Endothelial cell (in vitro differentiated cells): ENCODE data around the gene INS. TPM values are rescaled to one million over a fixed set of nuclear protein-coding genes. Genes with fewer than 3 reads are reported as not detected.
A peak's percentile ranks its signal among the peaks of the same experiment; 100 is the strongest.

ENCODE experiments used
- DNase-seq: peaks from one replicate; pipeline ENCODE4 v3.0.0; 2021; ENCODE audit warnings: low spot score
- H3K27ac Mint-ChIP-seq: one replicate; pipeline ENCODE4 v1.8.0; 2021; ENCODE audit warnings: mixed read lengths, inconsistent platforms; ENCODE audit not compliant: unreplicated experiment
- H3K27me3 Mint-ChIP-seq: one replicate; pipeline ENCODE4 v1.8.0; 2021; ENCODE audit warnings: mild to moderate bottlenecking, moderate library complexity, mixed read lengths, inconsistent platforms; ENCODE audit not compliant: unreplicated experiment
- H3K36me3 Mint-ChIP-seq: one replicate; pipeline ENCODE4 v1.8.0; 2021; ENCODE audit warnings: mild to moderate bottlenecking, low read depth, mixed read lengths, inconsistent platforms; ENCODE audit not compliant: unreplicated experiment
- H3K4me1 Mint-ChIP-seq: one replicate; pipeline ENCODE4 v1.8.0; 2021; ENCODE audit warnings: mild to moderate bottlenecking, mixed read lengths, inconsistent platforms; ENCODE audit not compliant: unreplicated experiment
- H3K4me3 Mint-ChIP-seq: one replicate; pipeline ENCODE4 v1.8.0; 2021; ENCODE audit warnings: mild to moderate bottlenecking, mixed read lengths, inconsistent platforms; ENCODE audit not compliant: unreplicated experiment
- H3K9me3 Mint-ChIP-seq: one replicate; pipeline ENCODE4 v1.8.0; 2021; ENCODE audit warnings: mixed read lengths, inconsistent platforms; ENCODE audit not compliant: unreplicated experiment
- CTCF ChIP-seq: fragments of 200-600 bp; sonication (generic); IDR thresholded peaks from one replicate; pipeline ENCODE4 v1.5.0; 2021; ENCODE audit warnings: antibody characterized with exemption; ENCODE audit not compliant: unreplicated experiment
- total RNA-seq: library from RNA; stranded (reverse); fragmentation: NEBNext Ultra II Directional; extraction: Animal tissue kit (Norgen Biotek cat#: 25700); gene quantifications from one replicate; pipeline ENCODE4 v1.2.1, GENCODE V29; 2021; ENCODE audit not compliant: unreplicated experiment

INS gene
- total RNA-seq, 1 donor from 2014 or later: not detected

GRCh38 chr11:2154195-2154585 lies 6.8 kb downstream of the INS start:
- TF ChIP-seq CTCF: no peak
- Mint-ChIP-seq H3K36me3 (no peaks in the 10 kb centered on the region), H3K9me3 (no peaks in the 10 kb centered on the region), H3K4me3 (no peak overlapping the region), H3K27me3 (peaks cover 5% of the 10 kb centered on the region), H3K27ac (no peak overlapping the region), H3K4me1 (no peaks in the 10 kb centered on the region)
- DNase-seq: no peak

- Mint-ChIP-seq H3K36me3 (no peaks in the 10 kb centered on the region), H3K4me3 (no peak overlapping the region), H3K27ac (no peak overlapping the region), H3K9me3 (no peaks in the 10 kb centered on the region), H3K27me3 (peaks cover 5% of the 10 kb centered on the region), H3K4me1 (no peaks in the 10 kb centered on the region)
- TF ChIP-seq CTCF: no peak
- DNase-seq: no peak
Observed at GRCh38 chr11:2153581-2154194, 7.3 kb downstream of the INS start.

GRCh38 chr11:2151500-2152257 lies 9.3 kb downstream of the INS start:
- Mint-ChIP-seq H3K27me3 (peaks cover 8% of the 10 kb centered on the region), H3K36me3 (no peaks in the 10 kb centered on the region), H3K4me3 (no peak overlapping the region), H3K9me3 (no peaks in the 10 kb centered on the region), H3K27ac (no peak overlapping the region), H3K4me1 (no peaks in the 10 kb centered on the region)
- peak; percentile 80 for DNase-seq
- peak; percentile 95 for TF ChIP-seq CTCF

GRCh38 chr11:2149864-2150847 lies 10.9 kb downstream of the INS start:
- no peaks in the 10 kb centered on the region for H3K9me3 Mint-ChIP-seq
- H3K27me3 Mint-ChIP-seq: peaks cover 13% of the 10 kb centered on the region
- H3K4me1 Mint-ChIP-seq: no peaks in the 10 kb centered on the region
- H3K4me3 Mint-ChIP-seq: no peak overlapping the region
- no peaks in the 10 kb centered on the region for H3K36me3 Mint-ChIP-seq
- DNase-seq: peak; percentile 43
- H3K27ac Mint-ChIP-seq: no peak overlapping the region
- peak; percentile 74 for TF ChIP-seq CTCF
